ENCODE measurements around the gene ADA.

The ADA gene

GRCh38 chr20:44635877-44636276 is 15.6 kb downstream of the ADA start:
- TF ChIP-seq CTCF (IDR thresholded peaks at IDR 0.05; ENCODE audit: control insufficient read depth, insufficient read depth, low read depth, low read length, missing control alignments): no peak

GRCh38 chr20:44633872-44634600 is 17.5 kb downstream of the ADA start:
- TF ChIP-seq CTCF (IDR thresholded peaks at IDR 0.05; ENCODE audit: control insufficient read depth, insufficient read depth, low read depth, low read length, missing control alignments): no peak
- no peak overlapping the region for H3K4me3 ChIP-seq (ENCODE audit: control insufficient read depth, low read depth, low read length)
- no peak for DNase-seq (ENCODE audit: low read depth)

More at GRCh38 chr20:44635877-44636276, 15.6 kb downstream of the ADA start:
- DNase-seq (ENCODE audit: low read depth): no peak
- H3K4me3 ChIP-seq (ENCODE audit: control insufficient read depth, low read depth, low read length): no peak overlapping the region

- no peak overlapping the region for H3K4me3 ChIP-seq (ENCODE audit: control insufficient read depth, low read depth, low read length)
- no peak for TF ChIP-seq CTCF (IDR thresholded peaks at IDR 0.05; ENCODE audit: control insufficient read depth, insufficient read depth, low read depth, low read length, missing control alignments)
- no peak for DNase-seq (ENCODE audit: low read depth)
Measured at GRCh38 chr20:44633187-44633810, 18.2 kb downstream of the ADA start.

- TF ChIP-seq CTCF (IDR thresholded peaks at IDR 0.05; ENCODE audit: control insufficient read depth, insufficient read depth, low read depth, low read length, missing control alignments): no peak
- no peak overlapping the region for H3K4me3 ChIP-seq (ENCODE audit: control insufficient read depth, low read depth, low read length)
- no peak for DNase-seq (ENCODE audit: low read depth)
Measured at GRCh38 chr20:44632103-44632752, 19.3 kb downstream of the ADA start.

GRCh38 chr20:44630297-44630696 is 21.2 kb downstream of the ADA start:
- no peak overlapping the region for H3K4me3 ChIP-seq (ENCODE audit: control insufficient read depth, low read depth, low read length)
- no peak for TF ChIP-seq CTCF (IDR thresholded peaks at IDR 0.05; ENCODE audit: control insufficient read depth, insufficient read depth, low read depth, low read length, missing control alignments)
- no peak for DNase-seq (ENCODE audit: low read depth)

- no peak for DNase-seq (ENCODE audit: low read depth)
- H3K4me3 ChIP-seq (ENCODE audit: control insufficient read depth, low read depth, low read length): no peak overlapping the region
- TF ChIP-seq CTCF (IDR thresholded peaks at IDR 0.05; ENCODE audit: control insufficient read depth, insufficient read depth, low read depth, low read length, missing control alignments): no peak
Measured at GRCh38 chr20:44629542-44629941, 22.0 kb downstream of the ADA start.

Data from AG09309 (cell line).